Activated T-helper 17 cell treated with anti-CD3 and anti-CD28 coated beads, Interleukin-2, amount 50 U/mL, for 72 hours (primary cell): Measurements from ENCODE around the gene CBX2. TPM values are rescaled to one million over a fixed set of nuclear protein-coding genes. Genes with fewer than 3 reads are reported as not detected.

Source experiments
- ATAC-seq: fragments of 150-1000 bp; cut with Tn5 transposase; replicated peaks from 2 replicates; pipeline ENCODE4 v1.10.0; 2021; ENCODE audit warnings: mild to moderate bottlenecking, moderate library complexity
- H3K27ac Mint-ChIP-seq: one replicate; pipeline ENCODE4 v1.8.0; 2022; ENCODE audit warnings: mixed read lengths
- H3K27me3 Mint-ChIP-seq: one replicate; pipeline ENCODE4 v1.8.0; 2022; ENCODE audit warnings: mixed read lengths
- H3K36me3 Mint-ChIP-seq: one replicate; pipeline ENCODE4 v1.8.0; 2022; ENCODE audit warnings: low read depth, mild to moderate bottlenecking, mixed read lengths
- H3K4me1 Mint-ChIP-seq: one replicate; pipeline ENCODE4 v1.8.0; 2022; ENCODE audit warnings: mixed read lengths
- H3K4me3 Mint-ChIP-seq: one replicate; pipeline ENCODE4 v1.8.0; 2022; ENCODE audit warnings: mild to moderate bottlenecking, mixed read lengths
- H3K9me3 Mint-ChIP-seq: one replicate; pipeline ENCODE4 v1.8.0; 2022; ENCODE audit warnings: mixed read lengths
- total RNA-seq, 2 donors: library from RNA; stranded (reverse); gene quantifications; one replicate each; pipeline ENCODE4 v1.2.3, GENCODE V29; 2022

The CBX2 gene
- total RNA-seq, 2 donors from 2014 or later: 0.50 to 1.6 TPM

DNA sequence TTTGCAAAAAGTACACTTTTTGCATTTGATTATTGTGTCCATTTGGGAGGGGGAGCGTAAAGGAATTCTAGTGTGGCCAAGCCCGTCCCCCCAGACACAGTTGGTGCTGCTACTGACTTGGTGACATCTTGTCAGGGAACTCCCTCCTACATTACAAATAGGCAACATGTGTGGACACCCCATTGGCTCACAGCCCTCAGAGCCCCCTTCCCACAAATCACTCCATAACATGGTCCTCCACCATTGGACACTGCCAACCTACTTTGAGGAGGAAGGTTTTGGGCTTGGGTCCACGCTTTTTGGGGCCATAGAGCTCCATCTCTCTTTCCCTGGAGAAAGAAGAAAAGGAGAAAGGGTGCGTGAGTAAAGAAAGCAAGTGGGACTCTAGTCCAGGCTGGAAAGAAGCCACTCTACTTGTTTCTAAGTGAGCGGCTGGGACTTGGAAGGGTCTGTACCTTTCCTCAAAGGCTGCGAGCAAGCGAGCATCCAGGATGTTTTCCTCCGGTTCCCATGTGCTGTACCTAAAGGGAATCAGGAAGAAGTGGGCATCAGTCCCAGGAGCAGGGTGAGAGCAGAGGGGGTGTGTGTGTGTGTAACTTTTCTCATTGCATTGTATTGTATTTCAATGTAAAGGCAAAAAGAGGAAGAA lies 18.0 kb downstream of the CBX2 start:
- Mint-ChIP-seq H3K4me1 (peaks cover 14% of the 10 kb centered on the region), H3K36me3 (peaks cover 12% of the 10 kb centered on the region), H3K27ac (no peak overlapping the region), H3K4me3 (peak overlapping the region; percentile 70), H3K27me3 (peaks cover 28% of the 10 kb centered on the region), H3K9me3 (no peaks in the 10 kb centered on the region)
- no peak for ATAC-seq

GRCh38 chr17:79796444-79796762 lies 18.5 kb downstream of the CBX2 start:
- peaks cover 14% of the 10 kb centered on the region for H3K4me1 Mint-ChIP-seq
- no peak overlapping the region for H3K27ac Mint-ChIP-seq
- ATAC-seq: no peak
- peaks cover 12% of the 10 kb centered on the region for H3K36me3 Mint-ChIP-seq
- peak overlapping the region; percentile 70 for H3K4me3 Mint-ChIP-seq
- no peaks in the 10 kb centered on the region for H3K9me3 Mint-ChIP-seq
- peaks cover 28% of the 10 kb centered on the region for H3K27me3 Mint-ChIP-seq

DNA sequence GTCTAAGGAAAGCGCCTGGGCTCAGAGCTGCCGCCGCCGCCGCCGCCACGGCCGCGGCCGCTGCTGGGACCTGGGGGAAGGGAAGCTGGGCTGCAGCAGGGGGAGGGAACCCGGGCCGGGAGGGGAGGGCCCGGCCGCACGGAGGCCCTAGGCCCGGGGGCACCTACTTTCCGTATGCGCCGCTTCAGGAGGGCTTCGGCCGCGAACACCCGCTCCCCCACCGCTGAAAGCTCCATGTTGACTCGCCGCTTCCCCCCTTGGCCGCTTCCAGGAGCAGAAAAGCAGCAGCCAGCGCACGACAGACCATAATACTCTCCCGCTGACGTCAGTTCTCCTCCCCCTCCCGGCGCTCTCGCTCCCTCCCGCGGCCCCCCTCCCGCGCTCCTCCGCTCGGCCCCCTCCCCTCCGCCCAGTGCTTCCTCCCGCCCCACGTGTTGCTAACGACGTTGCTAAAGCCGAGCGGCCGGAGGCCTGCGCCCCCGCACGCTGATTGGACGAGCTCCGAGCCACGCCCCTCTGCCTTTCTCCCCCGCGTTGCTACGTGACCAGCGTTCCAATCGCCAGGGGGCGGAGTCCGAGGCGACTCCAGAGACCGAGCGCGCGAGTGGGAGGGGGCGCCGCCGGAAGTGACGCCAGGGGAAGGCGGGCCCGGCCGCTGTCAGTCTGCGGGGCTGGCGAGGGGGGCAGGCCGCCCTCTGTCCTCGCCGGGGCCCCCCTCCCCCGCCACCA lies 19.0 kb downstream of the CBX2 start, which contains the start of gene CBX8:
CBX8 (minus strand) TSS at position 315 of the 729 bp plus-strand sequence; CDS start at position 236, 79 bp downstream.
- Mint-ChIP-seq H3K27me3 (peaks cover 31% of the 10 kb centered on the region), H3K36me3 (peaks cover 12% of the 10 kb centered on the region), H3K9me3 (no peaks in the 10 kb centered on the region), H3K4me3 (peak within 1 kb of the TSS; percentile 70), H3K27ac (peak within 1 kb of the TSS; percentile 70), H3K4me1 (peaks cover 14% of the 10 kb centered on the region)
- peak; percentile 90 for ATAC-seq

- ATAC-seq: peak; percentile 41
Observed at GRCh38 chr17:79797492-79798298, 19.7 kb downstream of the CBX2 start.

DNA sequence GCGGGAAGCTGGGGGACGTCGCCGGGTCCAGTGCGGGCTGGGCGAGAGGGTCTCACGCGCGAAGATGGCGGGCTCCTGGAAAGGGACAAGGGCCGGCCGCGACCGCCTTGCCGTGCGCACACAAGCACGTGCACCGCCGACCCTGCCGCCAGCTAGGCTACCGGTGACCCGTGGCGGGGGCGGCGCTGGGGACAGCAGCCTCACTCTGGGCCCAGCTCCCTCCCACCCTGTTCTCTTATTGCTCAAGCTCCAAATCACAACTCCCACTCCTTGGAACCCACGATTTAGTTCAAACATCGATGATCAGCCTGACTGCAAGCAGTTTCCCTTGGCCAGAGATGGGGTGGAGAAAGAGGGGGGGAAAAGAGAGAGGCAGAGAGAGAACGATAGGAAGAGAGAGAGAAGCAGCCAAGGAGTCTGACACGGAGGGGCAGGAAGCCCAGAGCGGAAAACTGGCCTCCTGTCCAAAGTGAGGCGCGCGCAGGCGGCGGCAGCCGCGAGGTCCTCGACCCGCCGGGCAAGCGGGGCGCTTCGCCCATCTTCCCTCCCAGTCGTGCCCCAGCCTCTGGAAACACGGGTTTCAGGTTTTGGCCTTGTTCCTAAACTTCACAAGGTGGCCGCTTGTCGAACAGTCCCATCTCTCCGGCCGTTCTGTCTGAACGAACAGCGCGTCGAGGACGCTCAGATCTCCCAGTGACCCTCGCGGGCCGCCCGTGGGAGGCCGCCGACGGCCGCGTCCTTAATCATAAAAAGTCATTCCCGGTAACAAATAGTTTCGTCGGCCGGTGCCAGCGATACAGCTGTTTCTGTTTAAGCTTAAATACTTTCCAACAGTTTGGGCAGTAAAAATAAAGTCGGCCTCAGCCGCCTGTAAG lies 20.6 kb downstream of the CBX2 start:
- H3K36me3 Mint-ChIP-seq: peaks cover 12% of the 10 kb centered on the region
- no peak for ATAC-seq
- peak overlapping the region; percentile 45 for H3K4me3 Mint-ChIP-seq
- H3K4me1 Mint-ChIP-seq: peaks cover 14% of the 10 kb centered on the region
- H3K27ac Mint-ChIP-seq: no peak overlapping the region
- peaks cover 28% of the 10 kb centered on the region for H3K27me3 Mint-ChIP-seq
- H3K9me3 Mint-ChIP-seq: no peaks in the 10 kb centered on the region

More at GRCh38 chr17:79797492-79798298, 19.7 kb downstream of the CBX2 start:
- Mint-ChIP-seq H3K9me3 (no peaks in the 10 kb centered on the region), H3K27me3 (peaks cover 28% of the 10 kb centered on the region), H3K4me3 (peak overlapping the region; percentile 70), H3K27ac (peak overlapping the region; percentile 70), H3K4me1 (peaks cover 14% of the 10 kb centered on the region), H3K36me3 (peaks cover 12% of the 10 kb centered on the region)

- Mint-ChIP-seq H3K27ac (no peak overlapping the region), H3K4me3 (peak overlapping the region; percentile 67), H3K27me3 (peaks cover 25% of the 10 kb centered on the region), H3K4me1 (peaks cover 14% of the 10 kb centered on the region), H3K36me3 (peaks cover 12% of the 10 kb centered on the region), H3K9me3 (no peaks in the 10 kb centered on the region)
- no peak for ATAC-seq
Observed at GRCh38 chr17:79799174-79799537, 21.2 kb downstream of the CBX2 start.

- H3K9me3 Mint-ChIP-seq: peaks cover 5% of the 10 kb centered on the region
- peak overlapping the region; percentile 62 for H3K27ac Mint-ChIP-seq
- peaks cover 30% of the 10 kb centered on the region for H3K27me3 Mint-ChIP-seq
- H3K4me1 Mint-ChIP-seq: peaks cover 19% of the 10 kb centered on the region
- peak overlapping the region; percentile 67 for H3K4me3 Mint-ChIP-seq
- no peak for ATAC-seq
- peaks cover 18% of the 10 kb centered on the region for H3K36me3 Mint-ChIP-seq
Observed at GRCh38 chr17:79799538-79800324, 21.8 kb downstream of the CBX2 start.

GRCh38 chr17:79800325-79801155 lies 22.6 kb downstream of the CBX2 start:
- peaks cover 36% of the 10 kb centered on the region for H3K27me3 Mint-ChIP-seq
- H3K9me3 Mint-ChIP-seq: peaks cover 6% of the 10 kb centered on the region
- ATAC-seq: no peak
- peaks cover 20% of the 10 kb centered on the region for H3K36me3 Mint-ChIP-seq
- H3K4me1 Mint-ChIP-seq: peaks cover 27% of the 10 kb centered on the region
- H3K4me3 Mint-ChIP-seq: peak overlapping the region; percentile 67
- H3K27ac Mint-ChIP-seq: peak overlapping the region; percentile 62

GRCh38 chr17:79801156-79802038 lies 23.4 kb downstream of the CBX2 start:
- peaks cover 41% of the 10 kb centered on the region for H3K27me3 Mint-ChIP-seq
- H3K36me3 Mint-ChIP-seq: peaks cover 20% of the 10 kb centered on the region
- no peak for ATAC-seq
- H3K27ac Mint-ChIP-seq: no peak overlapping the region
- H3K4me1 Mint-ChIP-seq: peaks cover 29% of the 10 kb centered on the region
- no peak overlapping the region for H3K4me3 Mint-ChIP-seq
- peaks cover 6% of the 10 kb centered on the region for H3K9me3 Mint-ChIP-seq

DNA sequence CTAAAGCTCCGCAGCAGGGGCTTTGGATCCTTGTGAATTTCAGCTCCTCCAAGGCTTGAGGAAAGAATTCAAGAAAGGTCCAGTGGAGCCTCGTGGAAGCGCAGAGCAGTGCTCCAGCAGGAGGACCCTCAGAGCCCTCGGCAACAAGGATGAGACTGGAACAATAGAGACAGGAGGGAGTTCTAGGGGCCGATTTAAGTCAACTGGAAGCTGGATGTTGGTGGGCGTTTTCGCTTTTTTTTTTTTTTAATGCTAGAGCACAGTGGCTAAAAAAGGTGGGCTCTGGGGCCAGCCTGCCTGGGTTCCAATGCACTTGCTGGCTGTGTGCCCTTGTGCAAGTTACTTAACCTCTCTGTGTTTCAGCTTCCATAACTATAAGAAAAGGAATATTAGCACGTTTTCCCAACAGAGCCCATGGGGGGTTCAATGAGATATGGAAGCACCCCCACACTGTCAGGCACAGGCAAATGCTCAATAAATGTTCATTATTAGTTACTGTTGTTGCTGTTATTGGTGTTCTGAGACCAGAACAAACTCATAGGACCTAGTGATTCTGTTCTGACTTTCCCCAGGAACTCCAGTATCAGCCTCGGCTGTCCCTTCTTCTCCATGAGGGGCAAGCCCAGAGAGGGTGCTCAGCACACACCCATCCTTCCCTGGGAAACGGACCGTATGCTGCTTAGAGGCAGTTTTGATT lies 24.2 kb downstream of the CBX2 start:
- Mint-ChIP-seq H3K27ac (no peak overlapping the region), H3K4me3 (no peak overlapping the region), H3K27me3 (peaks cover 49% of the 10 kb centered on the region), H3K36me3 (peaks cover 20% of the 10 kb centered on the region), H3K9me3 (peaks cover 6% of the 10 kb centered on the region), H3K4me1 (peaks cover 29% of the 10 kb centered on the region)
- ATAC-seq: no peak

- H3K36me3 Mint-ChIP-seq: peaks cover 20% of the 10 kb centered on the region
- H3K4me3 Mint-ChIP-seq: no peak overlapping the region
- peaks cover 6% of the 10 kb centered on the region for H3K9me3 Mint-ChIP-seq
- peaks cover 54% of the 10 kb centered on the region for H3K27me3 Mint-ChIP-seq
- no peak for ATAC-seq
- peaks cover 29% of the 10 kb centered on the region for H3K4me1 Mint-ChIP-seq
- H3K27ac Mint-ChIP-seq: no peak overlapping the region
Observed at GRCh38 chr17:79802736-79803420, 24.9 kb downstream of the CBX2 start.
